ENCODE results near the gene POLDIP3.
"Not testable (repeated sequence)": the region's sequence is repeated elsewhere in the genome, so short reads cannot be mapped to it uniquely, and the experiment has no call there.

DNA sequence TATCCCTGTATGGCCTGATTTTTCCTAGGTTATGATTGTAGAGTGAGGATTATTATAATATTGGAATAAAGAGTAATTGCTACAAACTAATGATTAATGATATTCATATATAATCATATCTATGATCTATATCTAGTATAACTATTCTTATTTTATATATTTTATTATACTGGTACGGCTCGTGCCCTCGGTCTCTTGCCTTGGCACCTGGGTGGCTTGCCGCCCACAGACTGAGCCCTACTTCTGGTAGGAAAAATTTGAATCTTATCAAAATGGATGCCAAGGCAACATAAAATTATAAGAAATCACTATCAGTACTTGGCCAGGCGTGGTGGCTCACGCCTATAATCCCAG lies 62.4 kb downstream of the POLDIP3 start:
- TF ChIP-seq, protein P1, sequence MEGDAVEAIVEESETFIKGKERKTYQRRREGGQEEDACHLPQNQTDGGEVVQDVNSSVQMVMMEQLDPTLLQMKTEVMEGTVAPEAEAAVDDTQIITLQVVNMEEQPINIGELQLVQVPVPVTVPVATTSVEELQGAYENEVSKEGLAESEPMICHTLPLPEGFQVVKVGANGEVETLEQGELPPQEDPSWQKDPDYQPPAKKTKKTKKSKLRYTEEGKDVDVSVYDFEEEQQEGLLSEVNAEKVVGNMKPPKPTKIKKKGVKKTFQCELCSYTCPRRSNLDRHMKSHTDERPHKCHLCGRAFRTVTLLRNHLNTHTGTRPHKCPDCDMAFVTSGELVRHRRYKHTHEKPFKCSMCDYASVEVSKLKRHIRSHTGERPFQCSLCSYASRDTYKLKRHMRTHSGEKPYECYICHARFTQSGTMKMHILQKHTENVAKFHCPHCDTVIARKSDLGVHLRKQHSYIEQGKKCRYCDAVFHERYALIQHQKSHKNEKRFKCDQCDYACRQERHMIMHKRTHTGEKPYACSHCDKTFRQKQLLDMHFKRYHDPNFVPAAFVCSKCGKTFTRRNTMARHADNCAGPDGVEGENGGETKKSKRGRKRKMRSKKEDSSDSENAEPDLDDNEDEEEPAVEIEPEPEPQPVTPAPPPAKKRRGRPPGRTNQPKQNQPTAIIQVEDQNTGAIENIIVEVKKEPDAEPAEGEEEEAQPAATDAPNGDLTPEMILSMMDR (IDR thresholded peaks at IDR 0.05), result peak in 1 of 12 donors; percentile 4
- TF ChIP-seq POLR2A (IDR thresholded peaks at IDR 0.05), result not testable (repeated sequence)
